SK-N-MC (cell line): ENCODE data around the gene TSPAN7.

Experiments used
- EZH2 ChIP-seq: fragments of 200-600 bp; sonication (generic); IDR thresholded peaks from one replicate; pipeline ENCODE4 v1.6.1; 2017; ENCODE audit warnings: antibody characterized with exemption
- FOXP2 ChIP-seq: optimal IDR thresholded peaks from 2 replicates; pipeline ENCODE3; 2011; ENCODE audit warnings: mild to moderate bottlenecking, moderate library complexity; ENCODE audit not compliant: insufficient read depth; ENCODE audit errors: extremely low read length, control extremely low read depth
- POLR2AphosphoS5 ChIP-seq: IDR thresholded peaks from 2 replicates; pipeline ENCODE4 v1.6.1; 2012; ENCODE audit warnings: mild to moderate bottlenecking, low read depth, low read length, borderline replicate concordance

- TF ChIP-seq POLR2AphosphoS5: no peak
- no peak for TF ChIP-seq EZH2
- TF ChIP-seq FOXP2: no peak
These were observed 1.7 kb downstream of the TSPAN7 start for GRCh38 chrX:38563030-38563429.
